Fibroblast of skin of right quadriceps (primary cell): ENCODE results near the gene MAP3K2.
"Not testable (repeated sequence)": the region's sequence is repeated elsewhere in the genome, so short reads cannot be mapped to it uniquely, and the experiment has no call there.

Experiments
- DNase-seq: peaks from one replicate; pipeline ENCODE4 v3.0.0-alpha.2; 2013

MAP3K2 gene

GRCh38 chr2:127420039-127420864 lies 32.5 kb upstream of the MAP3K2 start:
- no peak for DNase-seq

DNA sequence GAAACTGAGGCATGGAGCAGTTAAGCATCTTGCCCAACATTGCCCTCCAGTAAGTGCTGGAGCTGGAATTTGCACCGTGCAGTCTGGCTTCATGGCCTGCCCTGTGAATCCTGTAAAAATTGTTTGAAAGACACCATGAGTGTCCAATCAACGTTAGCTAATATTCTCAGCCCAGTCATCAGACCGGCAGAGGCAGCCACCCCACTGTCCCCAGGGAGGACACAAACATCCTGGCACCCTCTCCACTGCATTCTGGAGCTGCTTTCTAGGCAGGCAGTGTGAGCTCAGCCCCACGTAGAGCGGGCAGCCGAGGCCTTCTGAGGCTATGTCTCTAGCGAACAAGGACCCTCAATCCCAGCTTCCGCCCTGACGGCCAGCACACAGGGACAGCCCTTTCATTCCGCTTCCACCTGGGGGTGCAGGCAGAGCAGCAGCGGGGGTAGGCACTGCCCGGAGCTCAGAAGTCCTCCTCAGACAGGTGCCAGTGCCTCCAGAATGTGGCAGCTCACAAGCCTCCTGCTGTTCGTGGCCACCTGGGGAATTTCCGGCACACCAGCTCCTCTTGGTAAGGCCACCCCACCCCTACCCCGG lies 31.8 kb upstream of the MAP3K2 start:
- no peak for DNase-seq

DNA sequence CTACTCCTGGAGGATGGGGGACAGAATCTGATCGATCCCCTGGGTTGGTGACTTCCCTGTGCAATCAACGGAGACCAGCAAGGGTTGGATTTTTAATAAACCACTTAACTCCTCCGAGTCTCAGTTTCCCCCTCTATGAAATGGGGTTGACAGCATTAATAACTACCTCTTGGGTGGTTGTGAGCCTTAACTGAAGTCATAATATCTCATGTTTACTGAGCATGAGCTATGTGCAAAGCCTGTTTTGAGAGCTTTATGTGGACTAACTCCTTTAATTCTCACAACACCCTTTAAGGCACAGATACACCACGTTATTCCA lies 31.3 kb upstream of the MAP3K2 start:
- no peak for DNase-seq

- no peak for DNase-seq
Measured at GRCh38 chr2:127418300-127419111, 30.7 kb upstream of the MAP3K2 start, which contains the start of gene PROC. TSS of gene PROC (plus strand) at chr2:127418427. CDS start at chr2:127419943, 1,516 bp downstream.

GRCh38 chr2:127417406-127417805 lies 29.6 kb upstream of the MAP3K2 start:
- no peak for DNase-seq

DNA sequence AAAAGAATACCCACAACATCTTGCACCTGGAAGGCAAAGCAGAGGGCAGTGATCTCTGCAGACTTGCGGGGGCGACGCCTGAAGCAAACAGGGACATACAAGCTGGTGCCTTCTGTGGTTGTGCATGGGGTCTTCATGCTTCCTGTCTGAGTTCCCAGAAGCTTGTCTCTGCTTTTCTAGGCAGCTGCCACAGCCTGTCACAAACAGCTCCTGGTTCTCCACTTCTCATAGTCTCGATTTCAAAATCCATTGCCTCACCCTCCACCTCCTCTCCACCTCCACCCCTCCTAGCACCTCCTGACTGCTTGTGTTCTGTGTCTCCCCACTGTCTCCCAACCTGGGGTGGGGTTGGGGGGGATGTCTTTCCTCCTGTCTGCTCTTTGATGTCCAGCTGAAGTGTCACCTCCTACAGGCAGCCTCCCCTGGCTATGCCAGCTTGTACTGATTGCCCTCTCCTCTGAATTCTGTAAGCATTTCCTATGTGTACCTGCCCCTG lies 28.8 kb upstream of the MAP3K2 start:
- no peak for DNase-seq

DNA sequence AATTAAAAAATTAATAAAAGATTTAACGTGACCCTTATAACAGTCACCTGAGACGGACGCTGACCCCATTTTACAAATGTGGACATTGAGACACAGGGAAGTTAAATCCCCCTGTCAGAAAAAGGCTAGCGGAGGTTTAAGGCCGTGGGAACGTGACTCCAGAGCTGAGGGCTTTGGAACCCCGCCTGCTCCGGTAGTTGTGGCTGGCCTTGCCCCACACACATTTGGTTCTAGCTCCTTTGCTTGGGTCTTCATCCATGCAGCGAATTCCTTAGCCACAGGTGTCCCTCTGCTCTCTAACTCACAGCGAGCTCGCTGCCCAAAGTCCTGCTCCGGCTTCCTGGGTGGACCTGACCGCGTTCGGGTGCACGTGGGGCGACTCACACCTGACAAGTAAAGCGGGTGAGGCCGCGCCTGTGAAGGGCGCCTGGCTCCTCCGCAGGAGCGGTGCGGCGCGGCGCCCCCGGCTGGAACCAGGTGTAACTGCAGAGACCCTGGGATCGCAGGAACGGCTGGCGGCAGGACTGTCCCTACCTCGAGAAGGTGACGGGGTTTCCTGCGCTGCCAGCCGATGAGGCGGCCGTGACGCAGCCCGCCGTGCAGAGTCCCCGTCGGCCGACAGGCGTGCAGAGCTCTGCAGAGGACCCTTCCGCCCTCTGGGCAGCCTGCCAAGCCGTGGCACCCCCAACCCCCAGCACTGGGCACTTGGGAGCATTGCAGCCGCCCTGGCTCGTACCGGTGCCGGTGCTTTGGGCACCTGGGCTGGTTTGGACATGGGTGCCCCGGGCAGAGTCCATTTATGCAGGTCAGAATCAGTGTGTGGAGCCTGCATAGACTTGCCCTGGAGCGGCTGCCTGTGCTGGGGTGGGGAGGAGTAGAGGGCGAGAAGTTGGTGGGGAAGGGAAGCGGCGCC lies 28.1 kb upstream of the MAP3K2 start:
- no peak for DNase-seq

DNA sequence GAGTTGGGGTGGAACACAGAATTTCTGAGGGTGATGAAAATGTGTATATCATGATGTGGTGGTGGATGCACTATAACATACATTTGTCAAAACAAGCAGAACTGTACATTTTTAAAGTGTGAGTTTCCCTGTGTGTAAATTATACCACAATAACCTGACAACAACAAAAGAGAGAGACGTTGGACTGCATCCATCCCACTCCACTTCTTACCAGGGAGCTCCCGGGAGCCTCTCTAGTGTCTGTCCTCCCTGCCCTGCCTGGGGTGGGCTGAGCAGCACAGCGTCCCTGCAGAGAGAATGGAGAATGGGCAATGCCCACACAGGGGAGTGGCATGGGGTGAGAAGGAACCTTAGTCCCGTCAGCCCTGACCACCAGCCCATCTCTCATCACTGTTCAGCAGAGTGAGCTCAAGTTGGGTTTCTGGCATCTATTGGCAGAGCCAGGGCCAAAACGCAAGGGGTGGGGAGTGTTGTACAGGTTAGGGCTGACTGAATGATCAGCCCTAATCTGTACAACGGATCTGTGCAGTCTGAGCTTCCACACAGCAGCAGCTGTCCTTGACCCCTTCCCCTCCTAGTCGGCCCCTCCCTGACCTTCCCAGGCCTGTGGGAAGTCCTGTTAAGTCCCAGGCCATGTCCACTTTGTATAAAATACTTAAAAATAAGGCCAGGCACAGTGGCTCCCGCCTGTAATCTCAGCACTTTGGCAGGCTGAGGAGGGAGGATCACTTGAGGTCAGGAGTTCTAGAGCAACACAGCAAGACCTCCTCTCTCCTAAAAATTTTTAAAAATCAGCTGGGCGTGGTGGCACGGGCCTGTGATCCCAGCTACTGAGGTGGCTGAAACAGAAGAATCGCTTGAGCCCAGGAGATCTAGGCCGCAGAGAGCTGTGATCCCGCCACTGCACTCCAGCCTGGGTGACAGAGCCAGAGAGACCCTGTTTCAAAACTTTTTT lies 27.1 kb upstream of the MAP3K2 start:
- peak; percentile 77 for DNase-seq

DNA sequence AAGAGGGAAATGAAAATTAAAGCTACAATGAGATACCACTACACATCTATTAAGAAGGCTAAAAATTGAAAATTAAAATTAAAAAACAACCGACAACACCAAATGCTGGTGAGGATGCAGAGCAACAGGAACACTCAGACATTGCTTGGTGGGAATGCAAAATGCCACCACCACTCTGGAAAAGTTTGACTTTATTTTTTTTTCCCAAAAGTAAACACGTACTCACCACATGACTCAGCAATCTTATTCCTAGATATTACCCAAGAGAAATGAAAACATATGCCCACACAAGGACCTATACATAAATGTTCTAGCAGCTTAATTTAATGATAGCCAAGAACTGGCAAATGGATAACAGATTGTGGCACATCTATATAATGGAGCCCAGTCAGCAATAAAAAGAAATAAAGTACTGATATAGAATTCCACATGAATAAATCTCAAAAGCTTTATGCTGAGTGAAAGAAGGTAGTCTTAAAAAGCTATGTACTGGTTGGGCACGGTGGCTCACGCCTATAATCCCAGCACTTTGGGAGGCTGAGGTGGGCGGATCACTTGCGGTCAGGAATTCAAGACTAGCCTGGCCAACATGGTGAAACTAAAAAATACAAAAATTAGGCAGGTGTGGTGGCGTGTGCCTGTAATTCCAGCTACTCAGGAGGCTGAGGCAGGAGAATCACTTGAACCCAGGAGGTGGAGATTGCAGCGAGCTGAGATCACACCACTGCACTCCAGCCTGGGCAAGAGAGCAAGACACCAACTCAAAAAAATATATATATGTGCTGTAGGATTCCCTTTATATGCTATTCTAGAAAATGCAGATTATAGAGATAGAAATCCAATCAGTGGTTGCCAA lies 26.2 kb upstream of the MAP3K2 start:
- peak; percentile 83 for DNase-seq

DNA sequence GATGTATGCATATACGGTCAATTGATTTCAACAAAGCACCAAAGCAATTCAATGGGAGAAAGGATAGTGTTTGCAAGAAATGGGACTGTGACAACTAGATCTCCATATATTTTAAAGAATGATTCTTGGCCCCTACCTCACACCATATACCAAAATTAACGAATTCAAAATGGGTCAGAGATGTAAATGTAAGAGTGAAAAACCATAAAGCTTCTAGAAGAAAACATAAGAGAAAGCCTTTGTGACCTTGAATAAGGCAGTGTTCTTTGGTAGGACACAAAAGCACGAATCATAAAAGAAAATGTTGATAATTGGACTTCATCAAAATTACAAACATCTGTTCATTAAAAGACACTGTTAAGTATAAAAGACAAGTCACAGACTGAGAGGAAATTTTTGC lies 25.4 kb upstream of the MAP3K2 start:
- DNase-seq = peak; percentile 27

DNA sequence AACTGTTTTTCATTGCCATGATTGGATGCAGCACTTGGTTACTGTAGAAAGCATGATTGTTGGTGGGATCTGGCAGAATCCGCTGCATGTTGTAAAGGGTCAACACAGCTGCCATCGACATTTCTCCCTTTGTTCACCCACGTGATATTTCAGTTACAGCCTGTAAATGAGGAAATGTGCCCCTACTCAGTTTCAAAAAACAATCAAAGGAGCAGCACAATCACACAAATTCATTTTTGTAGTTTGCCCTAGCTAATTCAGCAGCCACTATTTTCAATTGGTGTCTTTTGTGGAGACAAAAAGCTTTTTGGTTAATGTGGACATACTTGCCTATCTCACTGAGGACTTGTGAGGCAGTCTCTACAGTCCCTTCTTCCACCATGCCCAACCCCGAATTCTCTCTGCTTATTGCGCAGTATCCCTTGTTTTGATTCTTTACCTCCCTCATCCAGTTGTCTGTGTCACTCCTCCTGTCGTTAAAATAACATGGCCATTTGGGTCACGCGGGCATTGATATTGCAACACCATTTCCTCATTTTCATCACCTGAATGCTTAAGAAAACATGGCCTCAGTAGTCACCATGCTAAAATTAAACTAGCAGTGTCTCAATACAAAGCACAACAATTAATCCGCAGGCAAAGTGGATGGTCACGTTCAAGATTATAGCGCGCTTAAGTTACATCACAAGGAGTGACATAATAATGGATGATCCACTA lies 24.0 kb upstream of the MAP3K2 start:
- DNase-seq = no peak

DNA sequence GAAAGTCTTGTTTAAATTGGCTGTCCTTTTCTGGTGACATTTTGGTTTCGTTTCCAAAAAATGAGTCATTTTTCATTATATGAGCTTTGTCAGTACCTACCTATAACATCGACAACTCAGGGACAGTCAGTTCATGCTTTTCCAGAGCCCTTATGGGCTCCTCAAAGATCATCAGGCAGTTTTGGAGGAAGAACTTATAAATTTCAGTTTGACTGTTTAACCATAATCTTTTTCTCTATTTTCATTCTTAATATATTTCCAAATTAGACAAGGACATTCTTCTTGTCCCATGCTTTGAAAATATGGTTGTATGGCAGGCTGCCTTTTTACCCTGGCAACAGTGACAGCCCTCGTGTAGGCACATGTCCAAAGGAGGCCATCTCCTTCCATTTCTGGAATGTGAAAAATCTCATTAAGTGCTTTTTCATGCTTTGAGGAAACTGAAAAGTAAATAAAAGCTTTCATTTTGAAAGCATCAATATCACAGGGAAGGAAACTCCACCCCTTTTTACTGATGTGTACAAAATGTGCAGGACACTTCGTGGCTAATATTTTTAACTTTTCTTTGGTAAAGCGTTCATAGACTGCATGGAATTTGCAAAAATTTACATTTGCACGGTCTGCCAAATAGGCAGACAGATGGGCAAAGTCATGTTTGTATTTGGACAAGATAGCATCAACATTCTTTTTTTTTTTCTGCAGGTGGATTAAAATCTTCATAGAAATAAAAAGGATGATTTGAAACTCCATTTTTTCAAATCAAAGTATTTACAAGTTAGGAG lies 23.3 kb upstream of the MAP3K2 start:
- peak; percentile 80 for DNase-seq

- not testable (repeated sequence) for DNase-seq
Measured at GRCh38 chr2:127409716-127410115, 21.9 kb upstream of the MAP3K2 start.

DNA sequence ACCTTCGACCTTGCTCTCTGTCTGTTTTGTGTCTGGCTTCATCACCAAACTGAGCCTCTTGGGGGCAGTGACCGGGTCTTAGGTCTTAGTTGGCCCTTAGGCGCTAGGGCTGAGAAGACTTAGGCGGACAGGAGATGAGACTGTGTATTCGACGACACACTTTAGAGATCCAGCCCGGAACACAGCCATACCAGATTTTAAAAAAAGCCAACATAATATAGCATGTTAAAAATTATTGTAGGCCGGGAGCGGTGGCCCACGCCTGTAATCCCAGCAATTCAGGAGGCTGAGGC lies 21.0 kb upstream of the MAP3K2 start:
- DNase-seq = no peak

- peak; percentile 93 for DNase-seq
Measured at GRCh38 chr2:127408004-127408806, 20.4 kb upstream of the MAP3K2 start.

DNA sequence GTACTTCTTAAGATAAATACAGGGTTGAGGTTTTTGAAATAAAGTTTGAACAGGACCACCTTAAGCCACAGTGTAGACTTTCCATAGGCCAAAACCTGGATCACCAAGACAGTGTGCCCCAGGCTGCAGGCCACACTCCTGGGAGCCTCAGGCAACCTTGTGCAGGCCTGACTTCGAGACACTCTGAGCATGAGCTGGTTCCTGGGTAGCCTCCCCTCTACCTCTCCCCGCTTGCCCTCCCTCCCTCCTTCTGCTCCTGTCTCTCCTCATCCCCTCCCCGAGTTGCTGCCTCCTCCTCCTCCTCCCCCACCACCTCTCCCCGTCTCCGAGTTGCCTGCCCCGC lies 19.9 kb upstream of the MAP3K2 start:
- no peak for DNase-seq

GRCh38 chr2:127407091-127407490 lies 19.3 kb upstream of the MAP3K2 start:
- DNase-seq = no peak

DNA sequence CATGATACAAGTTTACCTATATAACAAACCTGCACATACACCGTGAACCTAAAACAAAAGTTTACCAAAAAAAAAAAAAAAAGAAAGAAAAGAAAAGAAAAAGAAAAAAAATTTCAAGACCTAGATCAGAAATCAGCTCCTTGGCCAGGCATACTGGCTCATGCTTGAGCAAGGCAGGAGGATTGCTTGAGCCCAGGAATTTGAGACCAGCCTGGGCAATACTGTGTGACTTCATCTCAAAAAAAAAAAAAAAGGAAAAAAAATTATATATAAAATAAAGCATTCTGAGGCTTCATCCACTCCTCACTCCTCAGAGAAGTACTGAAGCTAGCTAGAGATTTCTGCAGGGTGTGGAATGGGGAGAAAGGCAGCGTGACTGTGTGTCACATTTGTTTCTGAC lies 18.7 kb upstream of the MAP3K2 start:
- no peak for DNase-seq
